B cell (primary cell): Measurements from ENCODE around the gene HMX2. TPM values are rescaled to one million over a fixed set of nuclear protein-coding genes. Genes with fewer than 3 reads are reported as not detected.
A peak's percentile ranks its signal among the peaks of the same experiment; 100 is the strongest.

Experiments
- ATAC-seq: fragments of 200-7000 bp; cut with Tn5 transposase; one replicate; pipeline ENCODE4 v1.10.0; 2021; ENCODE audit warnings: low read depth, mild to moderate bottlenecking, moderate number of reproducible peaks, moderate library complexity
- CTCF ChIA-PET: fragments of 350-600 bp; sonication (Branson Sonifier 250); formaldehyde crosslinking; loops from one replicate; lab custom pipeline; 2021; ENCODE audit warnings: antibody characterized with exemption, inconsistent platforms; lab: Charles Lee
- POLR2A ChIA-PET: fragments of 350-600 bp; sonication (Branson Sonifier 250); formaldehyde crosslinking; loops from one replicate; lab custom pipeline; 2021; ENCODE audit warnings: antibody characterized with exemption; lab: Charles Lee
- DNase-seq: peaks from one replicate; pipeline ENCODE4 v3.0.0; 2013
- H2AFZ ChIP-seq: 2 replicates; pipeline ENCODE4 v1.6.1; 2012; ENCODE audit warnings: mild to moderate bottlenecking, low read depth, low read length; ENCODE audit not compliant: insufficient read depth, poor library complexity, severe bottlenecking
- H3K27ac ChIP-seq, 2 donors: 1 replicate in 1 of 2; 2 replicates in 1 of 2; pipeline ENCODE4 v1.5.1; 2012 to 2013; ENCODE audit warnings: low read length in 2 of 2, mild to moderate bottlenecking in 2 of 2, moderate library complexity in 1 of 2
- H3K27me3 ChIP-seq, 4 experiments: fragments of 200-600 bp in 1 of 4; sonication (generic) in 1 of 4; replicated peaks in 1 of 4; 1 replicate in 2 of 4; 2 replicates in 2 of 4; pipeline versions ENCODE4 v1.6.1 to v1.7.0; 2013 to 2016; ENCODE audit warnings: low read length in 3 of 4, mild to moderate bottlenecking in 2 of 4, mixed read lengths in 1 of 4, moderate library complexity in 1 of 4; ENCODE audit not compliant: insufficient read depth in 4 of 4, control insufficient read depth in 3 of 4; ENCODE audit errors: control extremely low read depth in 1 of 4
- H3K36me3 ChIP-seq, 2 experiments: replicated peaks in 1 of 2; 1 replicate in 1 of 2; 2 replicates in 1 of 2; pipeline versions ENCODE4 v1.6.1 to v1.7.1; 2013; ENCODE audit warnings: low read length in 1 of 2; ENCODE audit not compliant: insufficient read depth in 2 of 2, control insufficient read depth in 1 of 2; ENCODE audit errors: control extremely low read depth in 1 of 2, extremely low read depth in 1 of 2
- H3K4me1 ChIP-seq, 2 donors: fragments of 200-600 bp in 1 of 2; sonication (generic) in 1 of 2; 1 replicate in 1 of 2; 2 replicates in 1 of 2; pipeline versions ENCODE4 v1.5.1 to v1.6.1; 2013 to 2017; ENCODE audit warnings: low read length in 2 of 2; ENCODE audit not compliant: control insufficient read depth in 2 of 2, insufficient read depth in 2 of 2
- H3K4me2 ChIP-seq: replicated peaks from 2 replicates; pipeline ENCODE3; 2012; ENCODE audit warnings: mild to moderate bottlenecking, low read depth, low read length; ENCODE audit not compliant: poor library complexity, severe bottlenecking
- H3K4me3 ChIP-seq, 5 experiments: fragments of 200-600 bp in 1 of 5; sonication (generic) in 1 of 5; 1 replicate in 3 of 5; 2 replicates in 2 of 5; pipeline versions ENCODE4 v1.5.1 to v1.7.0; 2011 to 2016; ENCODE audit warnings: low read length in 4 of 5, mild to moderate bottlenecking in 4 of 5, low read depth in 2 of 5, control low read depth in 1 of 5, moderate library complexity in 1 of 5; ENCODE audit not compliant: insufficient read depth in 1 of 5; ENCODE audit errors: control extremely low read depth in 1 of 5, extremely low read depth in 1 of 5
- H3K79me2 ChIP-seq: fragments of 200-600 bp; sonication (generic); one replicate; pipeline ENCODE4 v1.6.0; 2016; ENCODE audit warnings: low read length; ENCODE audit not compliant: control insufficient read depth, insufficient read depth
- H3K9ac ChIP-seq: fragments of 200-600 bp; sonication (generic); 2 replicates; pipeline ENCODE4 v1.6.1; 2017; ENCODE audit warnings: mild to moderate bottlenecking, low read length, moderate library complexity
- H3K9me3 ChIP-seq, 3 donors: one replicate each; pipeline versions ENCODE4 v1.6.1 to v1.7.1; 2013; ENCODE audit warnings: low read length in 2 of 3; ENCODE audit not compliant: control insufficient read depth in 2 of 3, insufficient read depth in 1 of 3; ENCODE audit errors: control extremely low read depth in 1 of 3
- H4K20me1 ChIP-seq: 2 replicates; pipeline ENCODE4 v1.6.0; 2012; ENCODE audit warnings: mild to moderate bottlenecking, low read length; ENCODE audit not compliant: insufficient read depth, control insufficient read depth, poor library complexity, severe bottlenecking
- H3K27ac Mint-ChIP-seq: one replicate; pipeline ENCODE4 v1.8.0; 2021; ENCODE audit warnings: mixed read lengths
- H3K27me3 Mint-ChIP-seq: one replicate; pipeline ENCODE4 v1.8.0; 2021; ENCODE audit warnings: mixed read lengths
- H3K4me1 Mint-ChIP-seq: one replicate; pipeline ENCODE4 v1.8.0; 2021; ENCODE audit warnings: mixed read lengths
- H3K4me3 Mint-ChIP-seq: one replicate; pipeline ENCODE4 v1.8.0; 2021; ENCODE audit warnings: mixed read lengths
- H3K9me3 Mint-ChIP-seq: one replicate; pipeline ENCODE4 v1.8.0; 2022; ENCODE audit warnings: mixed read lengths; ENCODE audit not compliant: insufficient read depth
- CTCF ChIP-seq: fragments of 200-600 bp; IDR thresholded peaks from one replicate; pipeline ENCODE4 v1.8.0; 2022; ENCODE audit warnings: antibody characterized with exemption, mild to moderate bottlenecking
- EZH2 ChIP-seq: IDR thresholded peaks from 2 replicates; pipeline ENCODE4 v1.6.1; 2012; ENCODE audit warnings: borderline replicate concordance, low read depth, mild to moderate bottlenecking, moderate library complexity, low read length; ENCODE audit not compliant: insufficient read depth, poor library complexity, severe bottlenecking
- WGBS: methylation state at CpG from one replicate; pipeline ENCODE4 v1.1.5; 2013; ENCODE audit warnings: missing lambda C conversion rate; ENCODE audit not compliant: insufficient coverage; 5-methylcytosine and 5-hydroxymethylcytosine counted together
- intact Hi-C: fragments of 100-400 bp; cut with micrococcal nuclease; formaldehyde crosslinking; loops from one replicate; pipeline ENCODE4 v1.10.0; 2022
- polyA plus RNA-seq: library from polyadenylated mRNA; depleted of rRNA; stranded (reverse); fragments of >200 nt; gene quantifications from 2 replicates; pipeline ENCODE4 v1.2.3, GENCODE V29; 2012
- total RNA-seq, 2 donors: library from RNA; stranded (reverse); fragments of 120-200 nt in 1 of 2; gene quantifications; 1 replicate in 1 of 2; 2 replicates in 1 of 2; pipeline versions ENCODE4 v1.2.3 to v1.2.4, GENCODE V29; 2013 to 2022

HMX2 gene
- total and polyA plus RNA-seq, 2 donors (not counting 1 experiment from before 2014, with no cell fraction given): not detected

- intact Hi-C loops: no loop called here
- peaks cover 6 to 71% (median 29%) of the 10 kb centered on the region in 3 donors for H3K9me3 ChIP-seq
- peaks cover 0 to 95% (median 73%) of the 10 kb centered on the region in 4 experiments for H3K27me3 ChIP-seq
- peaks cover 36% of the 10 kb centered on the region for H3K4me1 Mint-ChIP-seq
- H3K79me2 ChIP-seq: no peaks in the 10 kb centered on the region
- ChIA-PET POLR2A (no interaction called here), CTCF (interaction anchor here (1.2 to 4.0 kb wide), 2 partner anchors 15 to 18 kb away, joined by 3 to 27 read pairs; partner anchors contain the start of gene BUB3)
- peaks cover 64% of the 10 kb centered on the region for H3K27me3 Mint-ChIP-seq
- no peaks in the 10 kb centered on the region for H3K9me3 Mint-ChIP-seq
- H3K36me3 ChIP-seq: no peaks in the 10 kb centered on the region
- H3K27ac ChIP-seq: no peak within 1 kb of the TSS
- peak within 1 kb of the TSS; percentile 44 for H3K9ac ChIP-seq
- H3K4me3 Mint-ChIP-seq: peak within 1 kb of the TSS; percentile 83
- H3K4me3 ChIP-seq: peak within 1 kb of the TSS in 3 of 5 experiments; percentile 32 to 60 (median 49)
- peak within 1 kb of the TSS; percentile 43 for H2AFZ ChIP-seq
- peak; percentile 80 for TF ChIP-seq EZH2
- no peak for TF ChIP-seq CTCF
- peak; percentile 22 for ATAC-seq
- H3K4me2 ChIP-seq: peak within 1 kb of the TSS; percentile 83
- peak; percentile 62 for DNase-seq
- peaks cover 54 to 71% of the 10 kb centered on the region in 2 donors for H3K4me1 ChIP-seq
- peak within 1 kb of the TSS; percentile 87 for H3K27ac Mint-ChIP-seq
- 3% methylated on average over 76 of the region's 76 CpGs for WGBS
- no peaks in the 10 kb centered on the region for H4K20me1 ChIP-seq
Measured at GRCh38 chr10:123135415-123136141, 12.4 kb upstream of the HMX2 start, which contains the start of gene HMX3. Gene HMX3, plus strand, starts transcription at chr10:123135970. Its CDS starts 81 bp downstream, at chr10:123136051.

- no peak overlapping the region for H3K27ac ChIP-seq
- ATAC-seq (no peak), DNase-seq (peak; percentile 43)
- peak overlapping the region; percentile 83 for H3K4me3 Mint-ChIP-seq
- H3K9ac ChIP-seq: peak overlapping the region; percentile 44
- intact Hi-C loops: no loop called here
- TF ChIP-seq EZH2 (no peak), CTCF (no peak)
- H3K4me1 ChIP-seq: peaks cover 54 to 77% of the 10 kb centered on the region in 2 donors
- peak overlapping the region; percentile 83 for H3K4me2 ChIP-seq
- peak overlapping the region; percentile 87 for H3K27ac Mint-ChIP-seq
- POLR2A ChIA-PET: interaction anchor here (0.5 kb wide), 1 partner anchor 16 kb away, joined by 4 read pairs; no protein-coding TSS in a partner anchor
- no peaks in the 10 kb centered on the region for H4K20me1 ChIP-seq
- no peak overlapping the region for H2AFZ ChIP-seq
- peaks cover 2 to 98% (median 74%) of the 10 kb centered on the region in 4 experiments for H3K27me3 ChIP-seq
- CTCF ChIA-PET: no interaction called here
- peaks cover 63% of the 10 kb centered on the region for H3K27me3 Mint-ChIP-seq
- no peaks in the 10 kb centered on the region for H3K36me3 ChIP-seq
- H3K4me3 ChIP-seq: peak overlapping the region in 2 of 5 experiments; percentile 8 to 60
- 5% methylated on average over 59 of the region's 59 CpGs for WGBS
- H3K79me2 ChIP-seq: no peaks in the 10 kb centered on the region
- peaks cover 6 to 76% (median 32%) of the 10 kb centered on the region in 3 donors for H3K9me3 ChIP-seq
- peaks cover 37% of the 10 kb centered on the region for H3K4me1 Mint-ChIP-seq
- no peaks in the 10 kb centered on the region for H3K9me3 Mint-ChIP-seq
Measured at GRCh38 chr10:123136221-123136805, 11.6 kb upstream of the HMX2 start.
